Gastrocnemius medialis (tissue), 4 donors: Measurements from ENCODE around the gene RIMBP2. TPM values are rescaled to one million over a fixed set of nuclear protein-coding genes. Genes with fewer than 3 reads are reported as not detected.

ENCODE experiments used
- ATAC-seq, 2 donors: fragments of 150-250 bp; one replicate each; pipeline ENCODE4 v1.9.1; 2016
- DNase-seq, 2 donors: peaks; one replicate each; pipeline ENCODE4 v3.0.0-alpha.2; 2019
- H3K27ac ChIP-seq, 4 donors: fragments of 200-600 bp; sonication (generic); 1 replicate in 1 of 4; 2 replicates in 3 of 4; pipeline ENCODE4 v1.5.1; 2016 to 2018; ENCODE audit warnings: mild to moderate bottlenecking in 2 of 4, moderate library complexity in 1 of 4
- H3K27me3 ChIP-seq, 3 donors: fragments of 200-600 bp; sonication (generic) in 2 of 3; 1 replicate in 1 of 3; 2 replicates in 2 of 3; pipeline versions ENCODE4 v1.5.1 to v1.6.0; 2016 to 2019; ENCODE audit warnings: mild to moderate bottlenecking in 1 of 3, moderate library complexity in 1 of 3
- H3K36me3 ChIP-seq, 2 donors: fragments of 200-600 bp; sonication (generic) in 1 of 2; one replicate each; pipeline ENCODE4 v1.5.1; 2017 to 2018
- H3K4me1 ChIP-seq, 2 donors: fragments of 200-600 bp; sonication (generic) in 1 of 2; one replicate each; pipeline ENCODE4 v1.5.1; 2016 to 2017; ENCODE audit warnings: mild to moderate bottlenecking in 2 of 2
- H3K4me3 ChIP-seq, 4 donors: fragments of 200-600 bp; sonication (generic) in 3 of 4; 1 replicate in 1 of 4; 2 replicates in 3 of 4; pipeline ENCODE4 v1.5.1; 2016 to 2019; ENCODE audit warnings: mild to moderate bottlenecking in 2 of 4
- H3K9me3 ChIP-seq, 3 donors: fragments of 200-600 bp; sonication (generic) in 2 of 3; 1 replicate in 1 of 3; 2 replicates in 2 of 3; pipeline ENCODE4 v1.5.1; 2016 to 2019
- CTCF ChIP-seq, 5 experiments: fragments of 450-650 bp in 3 of 5; fragments of 200-600 bp in 2 of 5; sonication (generic) in 2 of 5; IDR thresholded peaks in 4 of 5; conservative IDR thresholded peaks in 1 of 5; 1 replicate in 4 of 5; 2 replicates in 1 of 5; pipeline ENCODE4 v1.5.1; 2016 to 2019; ENCODE audit warnings: antibody characterized with exemption in 5 of 5, mild to moderate bottlenecking in 3 of 5, moderate library complexity in 3 of 5
- POLR2A ChIP-seq, 2 donors: fragments of 450-650 bp; IDR thresholded peaks; one replicate each; pipeline ENCODE4 v1.6.1; 2017; ENCODE audit warnings: antibody characterized with exemption in 2 of 2, mild to moderate bottlenecking in 2 of 2, moderate library complexity in 2 of 2
- in situ Hi-C, 4 donors: fragments of 200-750 bp; cut with MboI; loops; one replicate each; pipeline versions ENCODE4 v1.15.0 to v1.8.0; 2017; ENCODE audit warnings: low sequenced_read_pairs in 4 of 4
- intact Hi-C: fragments of 100-400 bp; cut with DNase I; formaldehyde crosslinking; loops from one replicate; pipeline ENCODE4 v1.15.1; 2023; ENCODE audit warnings: low total_unique reads
- total RNA-seq, 4 donors: library from RNA; depleted of rRNA; stranded (reverse); fragments of >200 nt; gene quantifications; one replicate each; pipeline versions ENCODE4 v1.1.0 to v1.2.3, GENCODE V29; 2016

The RIMBP2 gene
- total RNA-seq, 4 donors from 2014 or later: 0.76 to 2.2 (median 1.2) TPM; not detected in 1

- Histone ChIP-seq H3K4me1 (no peaks in the 10 kb centered on the region), H3K27ac (no peak overlapping the region), H3K27me3 (no peaks in the 10 kb centered on the region), H3K9me3 (no peaks in the 10 kb centered on the region), H3K36me3 (no peaks in the 10 kb centered on the region), H3K4me3 (no peak overlapping the region)
- no peak for ATAC-seq
- no peak for DNase-seq
- in situ Hi-C loops (no loop called here), intact Hi-C loops (no loop called here)
- TF ChIP-seq CTCF (IDR thresholded peaks at IDR 0.05 in 4 of 5, conservative IDR thresholded peaks at IDR 0.05 in 1 of 5): no peak
- TF ChIP-seq POLR2A (IDR thresholded peaks at IDR 0.05): no peak
These were observed 156.3 kb downstream of the RIMBP2 start for GRCh38 chr12:130559806-130560205.

GRCh38 chr12:130557886-130558765 lies 158.0 kb downstream of the RIMBP2 start:
- Histone ChIP-seq H3K4me1 (no peaks in the 10 kb centered on the region), H3K27ac (no peak overlapping the region), H3K27me3 (no peaks in the 10 kb centered on the region), H3K4me3 (no peak overlapping the region), H3K36me3 (no peaks in the 10 kb centered on the region), H3K9me3 (no peaks in the 10 kb centered on the region)
- intact Hi-C loops (no loop called here), in situ Hi-C loops (no loop called here)
- DNase-seq (no peak), ATAC-seq (no peak)
- TF ChIP-seq POLR2A (IDR thresholded peaks at IDR 0.05) (no peak), CTCF (IDR thresholded peaks at IDR 0.05 in 4 of 5, conservative IDR thresholded peaks at IDR 0.05 in 1 of 5) (no peak)

GRCh38 chr12:130557201-130557600 lies 158.9 kb downstream of the RIMBP2 start:
- ATAC-seq (no peak), DNase-seq (no peak)
- Histone ChIP-seq H3K36me3 (no peaks in the 10 kb centered on the region), H3K4me3 (no peak overlapping the region), H3K9me3 (no peaks in the 10 kb centered on the region), H3K4me1 (no peaks in the 10 kb centered on the region), H3K27ac (no peak overlapping the region), H3K27me3 (no peaks in the 10 kb centered on the region)
- intact Hi-C loops (no loop called here), in situ Hi-C loops (no loop called here)
- no peak for TF ChIP-seq CTCF (IDR thresholded peaks at IDR 0.05 in 4 of 5, conservative IDR thresholded peaks at IDR 0.05 in 1 of 5)
- TF ChIP-seq POLR2A (IDR thresholded peaks at IDR 0.05): no peak

- in situ Hi-C loops (no loop called here), intact Hi-C loops (no loop called here)
- Histone ChIP-seq H3K4me1 (no peaks in the 10 kb centered on the region), H3K36me3 (no peaks in the 10 kb centered on the region), H3K4me3 (no peak overlapping the region), H3K27me3 (no peaks in the 10 kb centered on the region), H3K9me3 (peaks cover 0 to 2% (median 0%) of the 10 kb centered on the region in 3 donors), H3K27ac (no peak overlapping the region)
- ATAC-seq (no peak), DNase-seq (no peak)
- TF ChIP-seq POLR2A (IDR thresholded peaks at IDR 0.05): no peak
- no peak for TF ChIP-seq CTCF (IDR thresholded peaks at IDR 0.05 in 4 of 5, conservative IDR thresholded peaks at IDR 0.05 in 1 of 5)
These were observed 159.5 kb downstream of the RIMBP2 start for GRCh38 chr12:130556486-130557055.
